NCI-H1417 (cell line): ENCODE measurements around the gene KIF26B.
"Not testable (repeated sequence)": the region's sequence is repeated elsewhere in the genome, so short reads cannot be mapped to it uniquely, and the experiment has no call there.

Source experiments
- DNase-seq, 3 experiments: peaks; one replicate each; lab custom pipeline; 2025; lab: John Stamatoyannopoulos, UW

KIF26B gene

DNA sequence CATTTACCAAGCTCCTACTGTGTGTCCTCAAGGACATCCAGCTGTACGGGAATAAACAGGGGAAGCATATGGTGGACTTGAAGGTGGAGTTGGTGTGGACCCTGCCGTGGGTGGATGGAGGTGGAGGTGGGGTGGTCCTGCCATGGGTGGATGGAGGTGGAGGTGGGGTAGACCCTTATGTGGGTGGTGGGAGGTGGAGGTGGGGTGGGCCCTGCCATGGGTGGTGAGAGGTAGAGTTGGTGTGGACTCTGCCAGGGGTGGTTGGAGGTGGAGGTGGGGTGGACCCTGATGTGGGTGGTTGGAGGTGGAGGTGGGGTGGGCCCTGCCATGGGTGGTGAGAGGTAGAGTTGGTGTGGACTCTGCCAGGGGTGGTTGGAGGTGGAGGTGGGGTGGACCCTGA, 169.0 kb downstream of the KIF26B start:
- not testable (repeated sequence) for DNase-seq

DNA sequence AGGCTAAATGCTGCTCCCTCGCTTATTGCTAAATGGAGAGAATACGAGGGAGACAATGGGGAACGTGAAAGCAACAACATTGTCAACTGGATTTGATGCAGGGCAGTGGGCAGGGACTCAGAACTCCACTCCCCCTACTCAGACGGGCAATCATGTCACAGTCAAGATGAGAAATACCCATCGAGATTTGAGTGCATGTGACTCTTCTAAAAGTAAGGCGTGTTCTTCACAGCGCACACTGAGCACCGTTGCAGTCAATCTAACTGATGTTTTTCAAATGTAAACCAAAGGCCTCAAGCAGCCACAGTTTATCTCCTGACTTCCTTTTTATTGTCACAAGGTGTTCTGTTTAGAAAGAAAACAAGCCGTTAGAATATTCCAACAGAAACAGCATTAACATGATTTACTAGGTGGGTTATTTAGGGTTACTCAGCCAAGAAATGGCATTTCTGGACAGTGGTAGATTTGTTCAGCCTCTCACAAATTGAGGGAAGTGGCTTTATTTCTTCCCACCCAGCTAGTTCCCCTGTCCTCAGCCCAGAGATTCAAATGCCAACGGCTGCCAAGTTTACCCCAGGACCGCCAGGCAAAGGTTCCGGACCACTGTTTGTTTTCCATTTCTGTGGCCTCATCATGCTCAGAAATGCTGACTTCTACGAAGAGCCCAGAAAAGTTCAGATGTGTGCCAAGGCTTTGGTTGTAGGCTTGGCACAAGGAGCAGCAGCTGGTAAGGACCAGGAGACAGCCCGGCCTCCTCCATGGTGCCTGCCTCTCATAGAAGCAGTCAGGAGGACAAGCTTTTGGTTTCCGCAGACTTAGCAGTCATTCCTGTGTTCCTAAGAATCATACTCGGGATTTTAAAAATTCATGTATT, 171.4 kb downstream of the KIF26B start:
- no peak for DNase-seq

DNA sequence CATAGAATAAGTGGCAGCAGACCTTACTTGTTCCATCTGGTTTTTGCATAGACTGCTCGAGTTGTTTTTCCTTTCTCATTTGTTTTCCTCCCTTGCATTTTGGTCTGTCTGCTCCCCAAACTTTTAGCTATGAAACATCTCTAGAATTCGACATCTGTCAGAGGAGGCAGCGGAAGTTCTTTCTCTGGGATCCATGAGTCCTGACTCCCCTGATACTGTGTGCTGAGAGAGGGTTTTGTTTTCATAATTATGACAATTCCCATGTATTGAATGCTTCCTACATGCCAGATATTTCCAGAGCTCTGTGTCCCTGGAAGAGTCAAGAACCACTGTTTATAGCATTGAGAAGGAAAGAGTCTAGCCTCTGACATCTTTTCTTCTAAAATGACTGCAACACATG, 172.6 kb downstream of the KIF26B start:
- DNase-seq = no peak

DNA sequence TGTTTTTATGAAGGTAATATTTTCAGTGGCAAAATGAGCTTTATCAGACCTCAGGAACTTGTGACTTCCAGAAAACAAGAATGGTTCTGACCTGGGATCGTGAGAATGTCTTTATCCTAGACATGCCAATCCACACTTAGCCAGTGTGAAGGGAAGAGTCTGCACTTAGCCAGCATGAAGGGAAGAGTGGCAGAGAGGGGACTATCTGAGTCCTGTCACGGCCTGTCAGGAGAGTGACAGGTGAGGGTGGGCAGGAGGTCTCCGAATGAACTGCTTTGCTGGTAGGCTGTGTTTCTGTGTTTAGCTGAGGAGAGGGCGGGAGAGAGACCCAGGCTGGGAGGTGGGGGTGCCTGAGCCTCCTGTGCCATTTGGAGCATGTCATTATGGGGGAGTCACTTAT, 173.1 kb downstream of the KIF26B start:
- no peak for DNase-seq

DNA sequence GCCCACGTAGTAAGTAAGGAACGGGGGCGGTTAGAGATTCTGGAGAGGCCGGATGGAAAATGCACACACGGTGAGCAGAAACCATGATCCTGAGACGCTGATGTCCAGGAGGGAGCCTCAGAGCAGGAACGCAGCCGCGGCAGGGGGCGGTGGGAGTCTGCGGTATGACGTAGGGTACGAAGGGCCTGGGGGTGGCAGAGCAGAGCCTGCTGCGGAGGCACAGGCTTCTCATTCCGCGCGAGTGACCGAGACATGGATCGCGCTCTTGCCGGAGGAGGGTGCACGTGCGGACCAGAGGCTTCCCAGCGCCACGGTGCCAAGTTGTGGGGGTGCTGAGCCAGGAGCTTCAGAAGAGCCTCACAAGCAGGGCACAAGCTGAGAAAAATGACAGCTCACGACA, 176.2 kb downstream of the KIF26B start:
- DNase-seq = no peak

DNA sequence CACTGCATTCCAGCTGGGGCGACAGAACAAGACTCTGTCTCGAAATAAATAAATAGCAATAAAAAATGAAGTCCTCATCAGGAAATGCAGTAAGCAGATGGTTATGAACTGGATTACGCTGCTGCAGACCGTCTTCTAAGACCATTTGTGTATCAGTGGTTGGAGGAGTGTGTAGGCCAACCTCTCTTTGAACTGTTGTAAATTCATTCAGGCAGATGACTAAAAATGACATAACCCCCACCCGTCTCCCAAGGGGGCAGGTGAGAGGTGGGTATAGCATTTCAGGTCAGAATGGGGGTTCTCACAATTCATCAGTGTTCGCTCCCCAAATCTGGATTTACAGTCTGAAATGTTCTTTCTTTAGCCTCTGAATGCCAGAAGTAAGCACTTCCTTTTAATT, 177.3 kb downstream of the KIF26B start:
- DNase-seq = no peak

DNA sequence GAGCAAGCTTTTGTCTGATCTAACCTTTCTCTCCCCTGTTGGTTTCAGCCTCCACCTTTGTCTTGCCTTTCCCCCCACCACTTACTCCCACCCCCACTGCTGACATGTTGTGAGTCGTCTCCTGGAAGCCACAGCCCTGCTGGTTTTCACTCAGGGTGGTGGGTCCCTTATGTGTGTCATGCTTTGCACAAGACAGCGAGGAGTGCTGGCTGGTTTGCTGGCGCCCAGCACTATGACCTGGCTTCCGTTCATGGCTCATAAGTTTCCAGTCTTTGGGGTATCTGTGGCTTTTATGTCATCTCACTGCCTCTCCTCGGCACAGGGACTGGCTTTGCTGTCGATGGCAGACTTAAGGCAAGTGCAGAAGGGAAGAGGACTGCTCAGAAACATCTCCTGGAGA, 177.7 kb downstream of the KIF26B start:
- no peak for DNase-seq

DNA sequence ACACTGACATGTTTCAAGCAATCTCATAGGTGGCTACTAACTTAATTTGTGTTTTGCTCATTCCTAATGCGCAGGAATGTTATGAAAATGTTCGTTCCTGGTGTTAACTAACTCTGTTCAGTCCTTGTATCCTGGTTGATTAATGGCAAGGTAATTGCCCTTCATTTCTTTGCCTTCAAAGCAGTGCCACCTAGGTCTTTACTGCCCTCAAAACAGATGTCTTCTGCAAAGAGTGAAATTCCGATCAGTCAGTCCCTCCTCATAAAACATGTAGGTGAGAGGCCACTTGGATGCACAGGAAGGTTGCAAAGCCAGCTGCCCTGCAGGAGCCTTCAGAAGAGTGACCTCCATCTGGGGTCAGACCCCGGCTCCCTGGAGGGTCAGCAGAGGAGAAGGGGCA, 179.4 kb downstream of the KIF26B start:
- DNase-seq = no peak

DNA sequence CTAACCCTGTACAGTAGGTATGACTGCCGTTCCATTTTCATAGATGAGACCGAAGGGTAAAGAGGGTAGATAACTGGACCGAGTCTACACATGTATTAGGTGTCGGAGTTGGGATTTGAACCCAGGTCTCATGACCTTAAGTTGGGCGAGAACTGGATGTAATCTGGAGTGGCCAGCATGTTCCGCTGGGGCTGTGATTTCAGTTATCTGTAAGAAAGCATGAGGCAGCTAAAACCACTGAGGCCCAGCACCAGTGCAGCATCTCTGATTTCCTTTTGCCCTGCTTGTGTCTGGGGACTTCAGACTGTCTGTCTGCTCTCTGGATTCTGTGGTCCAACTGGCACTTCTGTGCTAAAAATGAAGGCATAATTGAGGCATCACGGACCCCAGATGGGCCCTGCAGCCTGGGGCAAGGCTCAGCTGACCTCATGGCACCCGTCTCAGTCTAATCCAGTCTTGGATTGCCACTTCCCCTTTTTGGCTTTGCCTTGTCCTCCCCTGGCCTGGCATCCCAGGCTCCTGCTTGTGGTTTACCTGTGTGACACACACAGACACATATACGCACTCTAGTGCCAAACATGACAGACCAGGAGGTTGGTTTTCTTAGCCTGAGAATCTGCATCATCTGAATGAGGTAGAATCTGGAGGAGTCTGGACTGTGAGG, 180.2 kb downstream of the KIF26B start:
- DNase-seq = no peak

DNA sequence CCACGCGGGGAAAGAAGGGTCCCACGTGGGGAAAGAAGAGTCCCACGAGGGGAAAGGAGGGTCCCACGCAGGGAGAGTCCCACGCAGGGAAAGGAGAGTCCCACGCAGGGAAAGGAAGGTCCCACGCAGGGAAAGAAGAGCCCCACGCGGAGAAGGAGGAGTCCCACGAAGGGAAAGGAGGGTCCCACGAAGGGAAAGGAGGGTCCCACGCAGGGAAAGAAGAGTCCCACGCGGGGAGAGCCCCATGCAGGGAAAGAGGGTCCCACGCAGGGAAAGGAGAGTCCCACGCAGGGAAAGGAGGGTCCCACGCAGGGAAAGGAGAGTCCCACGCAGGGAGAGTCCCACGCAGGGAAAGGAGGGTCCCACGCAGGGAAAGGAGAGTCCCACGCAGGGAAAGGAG, 180.9 kb downstream of the KIF26B start:
- not testable (repeated sequence) for DNase-seq

DNA sequence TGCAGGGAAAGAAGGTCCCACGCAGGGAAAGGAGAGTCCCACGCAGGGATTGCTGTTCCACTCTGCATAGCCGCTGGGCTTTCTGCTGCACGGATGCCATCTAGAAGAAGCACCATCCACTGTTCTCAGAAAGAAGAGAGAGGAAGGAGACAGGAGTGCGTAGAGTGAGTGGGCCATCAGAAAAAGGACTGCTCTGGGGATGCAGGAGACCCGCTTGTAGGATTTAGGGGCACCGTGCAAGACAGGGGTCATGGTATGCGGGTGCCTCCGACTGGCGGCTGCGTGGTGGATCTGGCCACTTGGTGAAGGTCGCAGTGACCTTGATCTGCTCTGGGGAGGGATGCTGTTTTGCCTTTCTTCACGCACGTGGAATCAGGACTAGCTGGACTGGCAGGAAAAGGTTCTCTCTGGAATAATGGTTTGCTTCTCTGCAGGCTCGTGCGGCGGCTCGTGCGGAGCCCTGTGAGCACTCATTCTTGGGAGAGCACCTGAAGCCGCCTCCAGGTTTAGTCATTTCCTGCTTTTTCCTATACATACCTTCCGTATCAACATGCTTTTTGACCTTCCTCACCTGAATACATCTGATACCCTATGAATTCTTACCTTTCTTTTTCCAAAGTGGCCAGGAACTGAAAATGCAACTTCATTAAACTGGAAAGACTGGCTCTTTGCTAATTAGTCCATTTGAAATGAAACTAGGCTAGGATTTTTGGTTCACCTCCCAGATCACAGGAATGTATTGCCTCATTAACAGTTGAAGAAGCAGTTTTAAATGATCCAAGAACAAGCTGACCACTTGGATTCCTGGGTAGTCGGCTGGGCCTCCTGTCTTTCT, 181.6 kb downstream of the KIF26B start:
- DNase-seq = no peak

DNA sequence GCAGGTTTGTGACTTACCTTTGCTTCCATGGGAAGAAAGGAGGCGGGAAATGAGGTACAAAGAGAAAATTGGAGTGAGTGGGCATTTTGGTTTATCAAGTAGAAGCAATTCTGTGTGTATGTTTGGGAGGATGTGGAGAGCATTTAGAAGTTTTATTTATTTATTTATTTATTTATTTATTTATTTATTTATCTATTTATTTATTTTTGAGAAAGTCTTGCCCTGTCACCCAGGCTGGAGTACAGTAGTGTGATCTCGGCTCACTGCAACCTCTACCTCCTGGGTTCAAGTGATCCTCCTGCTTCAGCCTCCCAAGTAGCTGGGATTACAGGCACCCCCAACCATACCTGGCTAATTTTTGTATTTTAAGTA, 182.2 kb downstream of the KIF26B start:
- not testable (repeated sequence) for DNase-seq

DNA sequence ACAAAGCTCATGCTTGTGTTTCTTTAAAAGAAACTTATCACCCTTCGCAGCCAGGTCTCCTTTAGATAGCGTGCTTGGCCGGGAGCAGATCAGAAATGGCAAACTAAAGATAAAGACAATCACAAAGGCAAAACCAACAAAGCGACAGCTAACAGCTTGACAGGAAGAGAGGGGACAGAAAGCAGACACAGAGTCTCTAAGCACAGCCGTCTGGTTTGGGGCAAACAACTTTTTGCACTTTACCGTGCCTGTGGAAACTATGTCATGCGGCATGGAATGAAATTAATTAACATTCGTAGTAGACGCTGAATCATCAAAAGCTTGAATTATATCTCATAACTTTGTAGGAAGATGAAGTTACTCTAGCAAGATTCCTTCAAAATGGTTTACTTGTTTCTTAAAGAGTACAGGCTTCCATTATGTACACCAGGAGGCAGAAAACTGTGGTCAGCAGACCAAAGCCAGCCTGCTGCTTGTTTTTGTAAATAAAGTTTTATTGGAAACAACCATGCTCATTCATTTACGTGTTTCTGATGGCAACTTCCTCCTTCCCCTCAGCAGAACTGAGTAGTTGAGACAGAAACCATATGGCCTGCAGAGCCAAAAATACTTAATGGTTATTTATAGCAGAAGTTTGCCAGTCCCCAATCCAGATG, 183.2 kb downstream of the KIF26B start:
- no peak for DNase-seq

DNA sequence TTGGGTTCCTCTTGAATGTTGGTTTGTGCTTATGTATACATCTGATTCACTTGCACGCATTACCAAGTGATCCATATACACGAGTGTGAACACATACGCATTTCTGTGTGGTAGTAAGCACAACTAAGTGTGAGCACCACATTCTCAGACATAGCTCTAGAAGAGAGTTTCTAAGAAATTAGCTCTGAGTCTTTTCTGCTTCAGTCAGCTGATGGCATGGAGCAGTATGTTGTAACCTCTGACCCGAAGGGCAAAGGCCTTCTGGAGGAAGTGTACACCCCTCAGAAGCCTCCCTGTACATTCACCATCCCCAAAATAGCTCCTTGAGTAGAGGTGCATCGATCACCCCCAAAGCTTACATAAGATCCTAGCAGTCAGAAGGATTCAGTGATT, 183.7 kb downstream of the KIF26B start:
- DNase-seq = no peak

DNA sequence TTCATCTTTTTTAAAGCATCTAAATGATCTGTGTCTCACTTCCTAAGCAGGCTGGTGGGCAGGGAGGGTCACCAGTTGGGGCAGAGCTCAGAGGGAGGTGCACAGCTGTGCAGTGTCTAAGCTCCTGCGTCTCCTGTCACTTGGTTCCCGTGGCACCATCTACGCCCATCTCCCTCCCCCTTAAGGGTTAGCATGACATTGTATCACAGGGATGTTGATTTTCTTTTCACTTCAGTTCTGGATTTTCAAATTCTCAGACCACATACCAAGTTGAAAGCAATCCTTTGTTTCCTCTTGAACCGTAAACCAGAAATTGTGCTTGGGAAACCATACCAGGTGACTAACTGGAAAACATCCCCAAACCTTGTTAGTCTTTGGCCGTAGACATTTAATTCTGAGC, 187.0 kb downstream of the KIF26B start:
- no peak for DNase-seq

DNA sequence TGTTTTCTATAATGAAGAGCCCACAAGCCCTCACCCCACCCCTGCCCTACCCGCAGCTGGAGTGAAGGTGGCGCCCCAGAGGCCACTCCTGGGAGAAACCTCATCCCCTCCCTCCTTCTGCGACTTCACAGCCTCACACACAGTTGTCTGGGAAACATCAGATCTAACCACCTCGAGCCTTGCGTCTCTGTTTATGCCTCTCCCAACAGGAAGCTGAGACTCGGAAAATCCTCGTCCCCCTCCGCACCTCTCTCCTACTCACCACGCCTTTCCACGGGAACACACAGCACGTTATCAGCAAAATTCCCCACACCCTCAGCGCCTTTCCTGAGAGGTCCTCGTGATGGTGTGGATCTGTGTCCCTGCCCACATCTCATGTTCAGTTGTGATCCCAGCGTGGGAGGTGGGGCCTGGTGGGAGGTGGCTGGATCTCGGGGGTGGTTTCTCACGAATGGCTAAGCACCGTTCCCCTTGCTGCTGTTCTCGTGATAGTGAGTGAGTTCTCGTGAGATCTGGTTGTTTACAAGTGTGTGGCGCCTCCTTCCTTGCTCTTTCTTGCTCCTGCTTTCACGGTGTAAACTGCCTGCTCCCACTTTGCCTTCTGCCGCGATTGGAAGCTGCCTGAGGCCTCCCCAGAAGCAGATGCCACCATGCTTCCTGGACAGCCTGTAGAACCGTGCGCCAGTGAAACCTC, 190.6 kb downstream of the KIF26B start:
- DNase-seq = peak in 1 of 3 experiments; percentile 56

DNA sequence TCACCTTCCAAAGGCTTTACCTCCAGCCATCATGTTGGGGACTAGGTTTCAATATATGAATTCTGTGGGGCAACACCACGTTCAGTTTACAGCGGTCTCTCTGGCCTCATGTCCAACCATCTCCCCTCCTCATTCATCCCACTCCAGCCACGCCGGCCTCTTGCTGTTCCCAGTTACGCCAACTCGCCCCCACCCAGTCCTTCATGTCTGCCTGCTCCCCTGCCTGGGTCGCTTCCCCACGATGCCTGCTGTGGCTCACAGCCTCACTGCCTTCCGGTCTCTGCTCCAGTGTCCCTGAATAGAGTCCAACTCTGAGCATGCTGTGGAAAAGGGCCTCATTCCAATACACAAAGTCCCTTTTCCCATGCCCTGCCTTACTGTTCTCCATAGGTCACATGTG, 193.8 kb downstream of the KIF26B start:
- DNase-seq = no peak

DNA sequence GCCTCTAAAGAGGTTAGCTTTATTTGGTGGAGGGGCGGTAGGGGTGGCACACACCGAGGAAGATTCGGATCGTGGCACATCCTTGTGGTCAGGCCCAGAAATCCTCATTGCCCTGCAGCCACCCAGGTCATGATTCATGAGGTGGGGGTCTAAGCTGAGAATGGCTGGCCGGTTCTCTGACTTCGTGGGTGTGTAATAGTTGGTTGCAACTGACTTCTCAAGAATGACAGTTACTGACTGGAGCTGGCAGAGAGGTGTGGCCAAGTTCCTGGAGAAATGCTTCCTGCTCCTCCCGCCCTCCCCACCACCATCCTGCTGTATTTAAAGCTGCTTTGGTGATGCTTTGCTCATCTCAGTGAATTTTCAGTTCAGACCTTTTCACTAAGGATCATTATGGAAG, 198.6 kb downstream of the KIF26B start:
- DNase-seq = no peak

DNA sequence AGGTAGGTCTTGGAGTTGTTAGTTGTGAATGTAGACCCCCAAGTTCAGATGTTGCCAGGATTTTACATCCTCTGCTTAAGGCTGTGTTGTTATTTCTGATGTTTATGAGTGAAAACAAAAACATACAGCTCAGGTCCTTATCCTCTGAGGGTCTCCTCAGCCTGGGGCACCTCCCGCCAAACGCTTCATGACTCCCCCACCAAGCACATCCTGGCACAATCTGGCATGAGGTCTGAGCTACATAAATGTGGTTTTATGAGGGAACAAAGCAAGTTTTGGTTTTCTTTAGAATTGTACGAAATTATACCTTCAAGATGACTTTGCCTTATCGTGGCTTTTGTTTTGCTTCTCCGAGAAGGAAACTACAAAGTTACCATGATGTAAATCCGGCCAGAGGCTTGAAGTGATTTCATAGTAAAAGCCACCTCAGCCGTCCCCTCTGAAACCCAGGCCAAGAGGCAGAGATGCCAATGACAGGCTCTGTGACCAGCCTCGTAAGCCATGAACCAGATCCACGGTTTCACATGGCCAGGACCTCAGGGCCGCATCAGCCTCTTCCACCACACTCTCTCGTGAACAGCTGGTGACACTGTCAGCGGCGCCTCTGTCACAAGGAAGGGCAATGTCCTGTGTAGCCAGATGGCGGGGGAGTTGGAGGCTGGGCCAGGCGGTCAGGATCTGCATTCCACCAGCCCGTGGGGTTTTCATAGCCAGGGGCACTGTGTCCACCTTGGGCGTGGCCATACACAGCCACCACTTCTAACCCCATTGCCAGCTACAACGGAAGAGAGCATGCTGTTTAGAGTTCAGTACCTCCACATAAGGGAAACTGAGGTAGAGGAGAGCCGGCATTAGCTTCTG, 199.4 kb downstream of the KIF26B start:
- no peak for DNase-seq

DNA sequence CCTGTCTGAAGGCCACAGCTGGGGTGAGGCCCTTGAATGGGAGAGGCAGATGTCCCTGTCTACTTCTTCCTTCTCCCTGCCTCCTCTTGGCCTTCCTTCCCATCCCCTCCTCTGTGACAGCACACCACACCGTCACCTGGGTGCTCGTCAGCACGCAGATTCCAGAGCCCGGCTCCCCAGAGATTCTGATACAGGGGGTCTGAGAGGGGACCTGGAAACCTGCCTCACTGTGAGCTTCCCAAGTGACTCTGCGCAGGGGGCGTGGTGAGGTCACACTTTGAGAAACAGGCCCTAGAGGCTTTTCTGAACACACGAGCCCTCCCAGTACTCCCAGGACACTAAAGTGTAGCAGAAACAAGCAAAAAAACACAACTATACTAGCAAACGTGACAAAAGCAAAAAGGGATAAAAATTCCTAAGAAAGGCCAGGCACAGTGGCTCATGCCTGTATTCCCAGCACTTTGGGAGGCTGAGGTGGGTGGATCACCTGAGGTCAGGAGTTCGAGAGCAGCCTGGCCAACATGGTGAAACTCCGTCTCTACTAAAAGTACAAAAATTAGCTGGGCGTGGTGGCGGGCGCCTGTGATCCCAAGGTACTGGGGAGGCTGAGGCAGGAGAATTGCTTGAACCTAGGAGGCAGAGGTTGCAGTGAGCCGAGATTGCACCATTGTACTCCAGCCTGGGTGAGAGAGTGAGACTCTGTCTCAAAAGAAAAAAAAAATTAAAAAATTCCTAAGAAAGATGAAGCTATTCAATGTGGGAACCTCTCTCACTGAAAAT, 201.3 kb downstream of the KIF26B start:
- not testable (repeated sequence) for DNase-seq
